Stimulated activated naive B cell treated with anti-CD40 and anti-IgM and Interleukin-4, amounts not matched to agents 10 μg/mL and 1 μg/mL and 100 μg/mL, for 72 hours (primary cell): ENCODE measurements around the gene SIRT1.
A peak's percentile ranks its signal among the peaks of the same experiment; 100 is the strongest.
"Not testable (repeated sequence)": the region's sequence is repeated elsewhere in the genome, so short reads cannot be mapped to it uniquely, and the experiment has no call there.

ENCODE experiments used
- ATAC-seq, 2 donors: fragments of 150-1000 bp; cut with Tn5 transposase; replicated peaks; 2 replicates each; pipeline ENCODE4 v1.10.0; 2021; ENCODE audit warnings: moderate library complexity in 1 of 2
- DNase-seq: peaks from one replicate; pipeline ENCODE4 v3.0.0; 2021
- H3K27ac Mint-ChIP-seq: one replicate; pipeline ENCODE4 v1.8.0; 2022; ENCODE audit warnings: mild to moderate bottlenecking, mixed read lengths
- H3K27me3 Mint-ChIP-seq, 2 donors: one replicate each; pipeline ENCODE4 v1.8.0; 2022; ENCODE audit warnings: mixed read lengths in 2 of 2
- H3K36me3 Mint-ChIP-seq, 2 donors: one replicate each; pipeline ENCODE4 v1.8.0; 2022; ENCODE audit warnings: mixed read lengths in 2 of 2, mild to moderate bottlenecking in 1 of 2
- H3K4me1 Mint-ChIP-seq, 2 donors: one replicate each; pipeline ENCODE4 v1.8.0; 2022; ENCODE audit warnings: mixed read lengths in 2 of 2, mild to moderate bottlenecking in 1 of 2
- H3K4me3 Mint-ChIP-seq, 2 donors: one replicate each; pipeline ENCODE4 v1.8.0; 2022; ENCODE audit warnings: mild to moderate bottlenecking in 2 of 2, mixed read lengths in 2 of 2, moderate library complexity in 1 of 2
- H3K9me3 Mint-ChIP-seq, 2 donors: one replicate each; pipeline ENCODE4 v1.8.0; 2022; ENCODE audit warnings: mixed read lengths in 2 of 2, mild to moderate bottlenecking in 1 of 2

Gene SIRT1

GRCh38 chr10:67861750-67862432 lies 22.6 kb upstream of the SIRT1 start:
- H3K27ac Mint-ChIP-seq = no peak overlapping the region
- H3K4me3 Mint-ChIP-seq = no peak overlapping the region
- peaks cover 16 to 30% of the 10 kb centered on the region in 2 donors for H3K4me1 Mint-ChIP-seq
- no peak for ATAC-seq
- no peaks in the 10 kb centered on the region for H3K27me3 Mint-ChIP-seq
- no peak for DNase-seq
- no peaks in the 10 kb centered on the region for H3K36me3 Mint-ChIP-seq
- no peaks in the 10 kb centered on the region for H3K9me3 Mint-ChIP-seq

- Mint-ChIP-seq H3K4me3 (no peak overlapping the region), H3K27me3 (no peaks in the 10 kb centered on the region), H3K36me3 (no peaks in the 10 kb centered on the region), H3K4me1 (peaks cover 16 to 30% of the 10 kb centered on the region in 2 donors), H3K9me3 (no peaks in the 10 kb centered on the region), H3K27ac (no peak overlapping the region)
- DNase-seq = no peak
- no peak for ATAC-seq
Measured at GRCh38 chr10:67863094-67863493, 21.4 kb upstream of the SIRT1 start.

GRCh38 chr10:67864607-67865371 lies 19.7 kb upstream of the SIRT1 start:
- Mint-ChIP-seq H3K27me3 (no peaks in the 10 kb centered on the region), H3K4me3 (peak overlapping the region; percentile 8 to 30), H3K27ac (no peak overlapping the region), H3K9me3 (no peaks in the 10 kb centered on the region), H3K36me3 (no peaks in the 10 kb centered on the region), H3K4me1 (peaks cover 16 to 30% of the 10 kb centered on the region in 2 donors)
- no peak for DNase-seq
- ATAC-seq = peak; percentile 73 to 84

GRCh38 chr10:67868132-67868531 lies 16.3 kb upstream of the SIRT1 start:
- ATAC-seq = no peak
- H3K27ac Mint-ChIP-seq = no peak overlapping the region
- H3K9me3 Mint-ChIP-seq = no peaks in the 10 kb centered on the region

GRCh38 chr10:67869996-67870395 lies 14.5 kb upstream of the SIRT1 start:
- Mint-ChIP-seq H3K27me3 (no peaks in the 10 kb centered on the region), H3K9me3 (no peaks in the 10 kb centered on the region), H3K4me1 (peaks cover 5 to 11% of the 10 kb centered on the region in 2 donors), H3K27ac (no peak overlapping the region), H3K36me3 (no peaks in the 10 kb centered on the region), H3K4me3 (no peak overlapping the region)
- no peak for DNase-seq
- no peak for ATAC-seq

More at GRCh38 chr10:67868132-67868531, 16.3 kb upstream of the SIRT1 start:
- no peaks in the 10 kb centered on the region for H3K27me3 Mint-ChIP-seq
- H3K4me1 Mint-ChIP-seq = peaks cover 12 to 22% of the 10 kb centered on the region in 2 donors
- no peak for DNase-seq
- H3K36me3 Mint-ChIP-seq = no peaks in the 10 kb centered on the region
- no peak overlapping the region for H3K4me3 Mint-ChIP-seq

- peaks cover 7 to 14% of the 10 kb centered on the region in 2 donors for H3K4me1 Mint-ChIP-seq
- no peaks in the 10 kb centered on the region for H3K36me3 Mint-ChIP-seq
- peak; percentile 81 for ATAC-seq
- no peaks in the 10 kb centered on the region for H3K27me3 Mint-ChIP-seq
- H3K27ac Mint-ChIP-seq = peak overlapping the region; percentile 44
- no peaks in the 10 kb centered on the region for H3K9me3 Mint-ChIP-seq
- no peak for DNase-seq
- peak overlapping the region in 1 of 2 donors; percentile 41 for H3K4me3 Mint-ChIP-seq
Measured at GRCh38 chr10:67875340-67876238, 8.9 kb upstream of the SIRT1 start.

GRCh38 chr10:67877421-67877820 lies 7.0 kb upstream of the SIRT1 start:
- peaks cover 7 to 14% of the 10 kb centered on the region in 2 donors for H3K4me1 Mint-ChIP-seq
- ATAC-seq, H3K4me3 Mint-ChIP-seq, H3K27me3 Mint-ChIP-seq, H3K36me3 Mint-ChIP-seq, DNase-seq, H3K27ac Mint-ChIP-seq, H3K9me3 Mint-ChIP-seq: not testable (repeated sequence)

GRCh38 chr10:67878133-67878532 lies 6.3 kb upstream of the SIRT1 start:
- H3K27ac Mint-ChIP-seq = no peak overlapping the region
- ATAC-seq (no peak), DNase-seq (no peak)
- no peak overlapping the region for H3K4me3 Mint-ChIP-seq
- no peaks in the 10 kb centered on the region for H3K36me3 Mint-ChIP-seq
- no peaks in the 10 kb centered on the region for H3K9me3 Mint-ChIP-seq
- peaks cover 7 to 14% of the 10 kb centered on the region in 2 donors for H3K4me1 Mint-ChIP-seq
- no peaks in the 10 kb centered on the region for H3K27me3 Mint-ChIP-seq

GRCh38 chr10:67883710-67884312 lies 645 bp upstream of the SIRT1 start:
- no peak for DNase-seq
- peak overlapping the region; percentile 91 to 93 for H3K4me3 Mint-ChIP-seq
- no peak for ATAC-seq
- peaks cover 6 to 20% of the 10 kb centered on the region in 2 donors for H3K4me1 Mint-ChIP-seq
- no peaks in the 10 kb centered on the region for H3K27me3 Mint-ChIP-seq
- peak overlapping the region; percentile 98 for H3K27ac Mint-ChIP-seq
- no peaks in the 10 kb centered on the region for H3K9me3 Mint-ChIP-seq
- peaks cover 11 to 12% of the 10 kb centered on the region in 2 donors for H3K36me3 Mint-ChIP-seq

GRCh38 chr10:67884842-67885670 lies 600 bp downstream of the SIRT1 start:
- peak; percentile 70 for DNase-seq
- no peaks in the 10 kb centered on the region for H3K27me3 Mint-ChIP-seq

GRCh38 chr10:67893637-67894036 lies 9.2 kb downstream of the SIRT1 start:
- H3K27me3 Mint-ChIP-seq = no peaks in the 10 kb centered on the region
- ATAC-seq (no peak), DNase-seq (no peak)
- H3K27ac Mint-ChIP-seq = no peak overlapping the region
- H3K36me3 Mint-ChIP-seq = peaks cover 12 to 17% of the 10 kb centered on the region in 2 donors
- H3K4me1 Mint-ChIP-seq = peaks cover 0 to 2% of the 10 kb centered on the region in 2 donors
- no peak overlapping the region for H3K4me3 Mint-ChIP-seq
- H3K9me3 Mint-ChIP-seq = no peaks in the 10 kb centered on the region

More at GRCh38 chr10:67884842-67885670, 600 bp downstream of the SIRT1 start:
- H3K27ac Mint-ChIP-seq = peak overlapping the region; percentile 94
- peaks cover 6 to 20% of the 10 kb centered on the region in 2 donors for H3K4me1 Mint-ChIP-seq
- peak; percentile 74 to 76 for ATAC-seq
- no peaks in the 10 kb centered on the region for H3K9me3 Mint-ChIP-seq
- H3K4me3 Mint-ChIP-seq = peak overlapping the region; percentile 79 to 91
- H3K36me3 Mint-ChIP-seq = peaks cover 18 to 19% of the 10 kb centered on the region in 2 donors

GRCh38 chr10:67903581-67903980 lies 19.1 kb downstream of the SIRT1 start:
- H3K9me3 Mint-ChIP-seq = no peaks in the 10 kb centered on the region
- no peaks in the 10 kb centered on the region for H3K4me1 Mint-ChIP-seq
- no peak overlapping the region for H3K4me3 Mint-ChIP-seq
- ATAC-seq (no peak), DNase-seq (no peak)
- no peak overlapping the region for H3K27ac Mint-ChIP-seq
- peaks cover 22 to 41% of the 10 kb centered on the region in 2 donors for H3K36me3 Mint-ChIP-seq
- H3K27me3 Mint-ChIP-seq = no peaks in the 10 kb centered on the region

- H3K4me1 Mint-ChIP-seq = peaks cover 5 to 14% of the 10 kb centered on the region in 2 donors
- H3K27me3 Mint-ChIP-seq = no peaks in the 10 kb centered on the region
- H3K4me3 Mint-ChIP-seq = no peak overlapping the region
- H3K27ac Mint-ChIP-seq = no peak overlapping the region
- H3K36me3 Mint-ChIP-seq = peaks cover 35 to 58% of the 10 kb centered on the region in 2 donors
- H3K9me3 Mint-ChIP-seq = no peaks in the 10 kb centered on the region
- ATAC-seq (no peak), DNase-seq (no peak)
Measured at GRCh38 chr10:67912331-67912946, 28.0 kb downstream of the SIRT1 start.
